Stimulated activated CD4-positive, alpha-beta T cell treated with anti-CD3 and anti-CD28 coated beads, Interleukin-12 subunit alpha, Interleukin-12 subunit beta, amount 100 ng/mL, for 4 hours (primary cell): ENCODE data around the gene PLA2G12A.
"Not testable (repeated sequence)": the region's sequence is repeated elsewhere in the genome, so short reads cannot be mapped to it uniquely, and the experiment has no call there.

ENCODE experiments used
- DNase-seq: peaks from one replicate; pipeline ENCODE4 v3.0.0-alpha.2; 2020

Gene PLA2G12A

GRCh38 chr4:109728385-109728784 lies 1.5 kb downstream of the PLA2G12A start:
- DNase-seq = no peak

DNA sequence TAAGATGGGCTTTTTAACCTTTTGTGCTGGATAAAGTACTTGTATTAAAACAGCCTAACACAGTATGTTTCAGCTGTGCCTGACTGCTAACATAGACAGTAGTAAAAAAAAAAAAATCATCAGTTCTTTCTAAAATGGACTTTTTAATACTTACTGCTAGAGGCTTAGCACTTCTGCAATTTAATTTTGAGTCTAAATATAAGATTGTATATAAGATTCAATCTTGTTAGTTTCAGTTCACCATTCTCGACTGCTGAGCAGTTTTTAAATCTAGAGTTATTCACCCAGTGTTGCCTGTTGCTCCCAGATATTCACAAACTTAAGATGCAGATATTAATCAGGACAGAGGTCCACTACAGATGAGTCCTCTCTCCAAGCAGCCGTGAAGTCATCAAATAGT lies 6.8 kb downstream of the PLA2G12A start:
- no peak for DNase-seq

DNA sequence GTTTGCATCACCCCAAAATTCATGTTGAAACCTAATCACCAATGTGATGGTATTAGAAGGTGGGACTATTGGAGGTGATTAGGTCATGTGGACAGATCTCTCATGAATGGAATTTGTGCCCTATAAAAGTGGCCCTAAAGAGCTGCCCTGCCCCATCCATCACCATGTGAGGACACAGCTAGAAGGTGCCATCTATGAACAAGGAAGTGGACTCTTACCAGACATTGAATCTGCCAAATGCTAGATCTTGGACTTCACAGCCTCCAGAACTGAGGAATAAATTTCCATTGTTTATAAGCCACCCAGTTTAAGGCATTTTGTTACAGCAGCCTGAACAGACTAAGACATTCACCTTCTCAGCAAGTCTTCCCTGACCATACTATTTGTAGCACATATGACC lies 7.5 kb downstream of the PLA2G12A start:
- DNase-seq = no peak

DNA sequence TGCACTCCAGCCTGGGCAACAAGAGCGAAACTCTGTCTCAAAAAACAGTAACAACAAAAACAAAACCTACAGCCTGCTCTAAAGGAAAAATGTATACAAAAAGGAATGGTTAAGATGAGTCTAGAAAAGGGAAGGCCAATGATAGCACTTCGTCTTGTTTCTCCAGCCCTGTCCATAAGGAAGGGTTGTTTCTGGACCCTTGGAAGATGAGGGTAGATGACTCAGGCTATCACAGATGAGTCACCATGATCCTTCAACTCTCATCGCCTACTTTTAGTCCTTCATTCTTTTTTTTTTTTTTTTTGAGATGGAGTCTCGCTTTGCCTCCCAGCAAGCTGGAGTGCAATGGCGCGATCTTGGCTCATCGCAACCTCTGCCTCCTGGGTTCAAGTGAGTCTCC lies 8.8 kb downstream of the PLA2G12A start:
- DNase-seq = no peak

GRCh38 chr4:109719604-109720003 lies 10.3 kb downstream of the PLA2G12A start:
- DNase-seq = no peak

GRCh38 chr4:109718759-109719158 lies 11.1 kb downstream of the PLA2G12A start:
- no peak for DNase-seq

DNA sequence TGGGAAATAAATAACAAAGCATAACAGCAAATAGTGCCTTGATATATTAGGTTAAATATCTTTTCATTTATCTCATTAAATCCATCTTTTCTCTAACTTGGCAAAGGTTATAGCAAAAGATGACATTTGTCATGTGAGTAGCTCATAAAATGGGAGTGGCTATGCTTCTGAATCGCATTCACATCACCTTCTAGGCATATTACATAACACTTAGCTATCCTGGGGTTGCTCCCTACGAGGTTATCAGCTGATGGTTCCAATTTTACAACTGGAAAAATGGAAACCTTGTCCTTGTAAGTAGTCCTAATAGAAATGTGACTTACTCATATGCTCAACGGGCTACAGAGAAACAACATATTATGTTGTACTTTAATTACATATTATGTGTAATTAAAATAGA lies 16.4 kb downstream of the PLA2G12A start:
- DNase-seq = no peak

GRCh38 chr4:109708990-109709389 lies 20.9 kb downstream of the PLA2G12A start:
- no peak for DNase-seq

GRCh38 chr4:109708435-109708834 lies 21.4 kb downstream of the PLA2G12A start:
- DNase-seq = no peak

- no peak for DNase-seq
Measured at GRCh38 chr4:109703664-109704361, 26.1 kb downstream of the PLA2G12A start.

- DNase-seq = peak; percentile 57
Measured at GRCh38 chr4:109702950-109703663, 26.8 kb downstream of the PLA2G12A start, which contains the start of gene CASP6. CASP6 (minus strand) TSS chr4:109703445; CDS start chr4:109703395, 50 bp downstream.

GRCh38 chr4:109701566-109702410 lies 28.1 kb downstream of the PLA2G12A start:
- DNase-seq = no peak

- DNase-seq = no peak
Measured at GRCh38 chr4:109699553-109700225, 30.2 kb downstream of the PLA2G12A start.

DNA sequence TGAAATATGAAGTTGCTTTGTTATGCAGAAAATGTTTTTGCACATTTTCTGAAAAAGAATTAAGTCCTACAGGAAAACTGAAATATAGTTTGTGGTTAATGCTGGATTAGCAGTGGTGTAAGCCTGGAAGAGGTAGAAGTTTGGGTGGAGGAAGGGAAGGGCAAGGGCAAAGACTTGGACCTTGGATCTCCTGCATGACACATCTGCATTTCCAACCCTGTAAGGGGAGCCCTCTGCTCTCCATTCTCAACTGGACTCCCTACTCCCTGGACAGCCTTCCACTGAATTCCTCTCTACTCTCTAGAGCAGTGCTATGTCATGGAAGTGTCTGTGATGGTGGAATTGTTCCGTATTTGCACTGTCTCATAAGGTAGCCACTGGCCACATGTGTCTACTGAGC lies 31.2 kb downstream of the PLA2G12A start:
- no peak for DNase-seq

DNA sequence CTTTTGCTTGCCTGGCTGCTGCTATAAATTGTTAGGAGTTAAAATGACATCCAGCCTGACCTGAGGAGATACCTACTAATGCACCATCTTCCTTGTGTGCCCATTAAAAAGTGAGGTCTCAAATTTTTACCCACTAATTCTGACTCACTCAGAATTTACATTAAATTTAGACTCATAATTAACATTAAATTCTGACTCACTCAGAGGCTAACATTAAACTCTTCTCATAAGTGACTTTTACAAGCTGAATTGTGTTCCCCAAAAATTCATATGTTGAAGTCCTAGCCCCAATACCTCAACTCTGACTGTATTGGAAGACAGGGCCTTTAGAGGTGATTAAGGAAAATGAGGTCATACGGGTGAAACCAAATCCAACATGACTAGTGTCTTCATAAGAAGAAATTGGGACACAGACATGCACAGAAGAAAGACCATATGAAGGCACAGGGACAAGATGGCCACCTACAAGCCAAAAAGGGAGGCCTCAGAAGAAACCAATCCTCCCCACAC lies 38.4 kb downstream of the PLA2G12A start:
- no peak for DNase-seq

DNA sequence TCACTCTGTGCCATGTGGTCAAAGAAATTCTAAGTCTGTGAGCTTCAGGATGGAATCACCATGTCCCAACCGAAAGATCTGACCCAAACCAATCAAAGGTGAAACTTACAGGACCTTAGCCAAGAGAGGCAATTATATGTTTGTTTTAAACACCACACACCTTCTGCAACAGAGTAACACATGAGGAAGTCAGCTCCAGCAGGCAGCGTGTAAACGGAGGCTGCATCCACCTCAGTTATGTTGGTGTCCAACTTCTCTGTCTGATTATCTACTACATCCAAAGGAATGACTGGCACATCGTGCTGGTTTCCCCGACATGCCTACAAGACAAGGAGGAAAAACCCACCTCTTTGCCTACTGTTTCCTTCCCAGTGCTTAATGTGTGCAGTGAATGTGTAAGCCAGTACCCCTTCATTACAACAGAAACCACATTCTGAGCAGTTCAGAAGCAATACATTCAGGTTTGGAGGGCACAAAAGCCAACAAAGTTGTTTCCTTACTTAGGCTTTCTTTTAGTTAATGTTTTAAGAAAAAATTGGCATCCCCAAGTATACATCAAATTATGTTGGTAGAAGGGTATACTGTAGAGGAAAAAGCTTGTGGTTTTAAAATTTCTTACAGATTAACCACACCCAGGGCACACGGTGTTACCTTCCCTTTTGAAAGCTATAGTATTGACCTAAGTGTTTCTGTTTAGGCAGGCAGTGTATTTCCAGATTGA lies 39.0 kb downstream of the PLA2G12A start:
- no peak for DNase-seq

DNA sequence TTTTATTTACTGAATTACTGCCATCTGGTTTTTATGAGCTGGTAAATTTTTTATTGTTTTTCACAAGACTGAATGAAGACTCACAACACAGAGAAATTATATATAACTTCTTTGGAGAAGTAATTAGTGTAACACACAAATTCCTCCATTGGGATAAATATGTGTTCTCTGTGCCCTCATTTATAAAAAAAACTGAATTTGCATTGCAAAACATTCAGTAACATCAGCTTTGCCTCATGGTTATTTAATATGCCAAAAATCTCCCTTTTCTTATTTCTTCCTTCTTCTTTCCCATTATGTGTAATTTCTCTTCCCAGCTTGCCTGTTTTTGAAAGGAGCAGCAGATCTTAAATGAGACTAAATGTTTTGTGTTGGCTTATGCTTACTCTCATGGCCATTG lies 45.1 kb downstream of the PLA2G12A start:
- DNase-seq = no peak

DNA sequence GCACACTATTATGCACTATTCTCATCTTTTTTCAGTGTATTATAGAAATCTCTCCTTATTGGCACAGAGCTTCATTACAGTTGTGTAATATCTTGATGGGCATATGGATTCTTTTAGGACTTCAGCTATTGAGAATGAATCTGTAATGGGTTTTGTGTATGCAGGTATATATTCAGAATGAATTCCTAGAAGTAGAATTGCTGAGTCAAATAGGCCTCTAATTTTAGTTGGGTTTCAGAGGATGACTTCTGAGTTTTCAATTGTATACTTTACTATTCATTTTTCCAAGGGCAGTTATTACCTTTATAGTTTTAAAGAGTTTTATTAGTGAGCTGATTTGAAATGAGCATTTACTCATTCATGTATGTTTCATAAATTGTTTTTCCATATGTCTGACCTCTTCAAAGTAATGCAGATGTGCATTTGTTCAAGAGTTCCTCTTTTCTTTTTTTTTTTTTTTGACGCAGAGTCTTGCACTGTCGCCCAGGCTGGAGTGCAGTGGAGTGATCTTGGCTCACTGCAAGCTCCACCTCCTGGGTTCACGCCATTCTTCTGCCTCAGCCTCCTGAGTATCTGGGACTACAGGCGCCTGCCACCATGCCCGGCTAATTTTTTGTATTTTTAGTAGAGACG lies 46.1 kb downstream of the PLA2G12A start:
- DNase-seq = no peak

DNA sequence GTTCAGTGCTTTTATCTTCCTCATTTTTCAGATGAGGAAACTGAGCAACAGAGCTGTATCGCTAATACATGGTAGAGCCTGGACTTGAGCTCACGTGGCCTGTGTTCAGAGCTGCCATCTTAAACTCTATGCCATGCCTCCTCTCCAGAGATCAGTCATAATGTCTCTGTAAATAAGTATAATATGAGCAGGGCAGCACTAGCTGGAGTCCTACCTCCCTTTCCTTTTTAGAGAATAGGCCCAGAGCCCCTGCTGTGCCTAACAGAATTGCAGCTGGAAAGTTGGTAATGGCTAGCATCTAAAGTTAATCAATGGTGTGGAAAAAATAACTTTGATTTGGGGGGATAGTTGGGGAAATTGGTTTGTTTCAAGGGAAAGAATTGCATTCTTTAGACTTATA lies 47.0 kb downstream of the PLA2G12A start:
- DNase-seq = no peak

- not testable (repeated sequence) for DNase-seq
Measured at GRCh38 chr4:109678925-109679324, 50.9 kb downstream of the PLA2G12A start.

GRCh38 chr4:109678472-109678871 lies 51.4 kb downstream of the PLA2G12A start:
- DNase-seq = not testable (repeated sequence)

- DNase-seq = no peak
Measured at GRCh38 chr4:109676886-109677285, 53.0 kb downstream of the PLA2G12A start.
